AG08396 (cell line): ENCODE data around the gene GTSF1L.
"Not testable (repeated sequence)": the region's sequence is repeated elsewhere in the genome, so short reads cannot be mapped to it uniquely, and the experiment has no call there.

ENCODE experiments used
- DNase-seq: peaks from one replicate; pipeline ENCODE4 v3.0.0; 2012; ENCODE audit warnings: low spot score, mixed read lengths

Gene GTSF1L

DNA sequence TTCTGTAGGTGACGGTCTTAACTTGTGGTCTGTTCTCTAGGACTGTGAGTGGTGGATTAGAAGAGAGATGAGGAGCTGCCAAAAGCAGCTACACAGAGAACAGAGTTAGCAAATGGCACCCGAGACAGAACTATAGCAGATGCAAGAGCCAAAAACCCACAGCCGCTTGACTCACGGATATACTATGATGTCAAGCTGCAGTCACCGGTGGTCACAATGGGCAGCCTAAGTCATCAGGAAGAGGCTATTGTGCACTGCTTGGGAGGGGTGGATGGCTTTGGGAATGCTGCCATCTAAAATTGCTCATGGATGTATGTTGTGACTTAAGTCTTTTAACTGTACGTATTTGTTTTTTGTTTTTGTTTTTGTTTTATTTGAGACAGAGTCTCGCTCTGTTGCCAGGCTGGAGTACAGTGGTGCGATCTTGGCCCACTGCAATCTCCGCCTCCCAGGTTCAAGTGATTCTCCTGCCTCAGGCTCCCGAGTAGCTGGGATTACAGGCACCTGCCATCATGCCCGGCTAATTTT lies at the start of gene GTSF1L:
TSS of gene GTSF1L (minus strand) at position 192 of the 528 bp plus-strand sequence. CDS start 308 bp downstream, outside the sequence.
- DNase-seq = no peak

DNA sequence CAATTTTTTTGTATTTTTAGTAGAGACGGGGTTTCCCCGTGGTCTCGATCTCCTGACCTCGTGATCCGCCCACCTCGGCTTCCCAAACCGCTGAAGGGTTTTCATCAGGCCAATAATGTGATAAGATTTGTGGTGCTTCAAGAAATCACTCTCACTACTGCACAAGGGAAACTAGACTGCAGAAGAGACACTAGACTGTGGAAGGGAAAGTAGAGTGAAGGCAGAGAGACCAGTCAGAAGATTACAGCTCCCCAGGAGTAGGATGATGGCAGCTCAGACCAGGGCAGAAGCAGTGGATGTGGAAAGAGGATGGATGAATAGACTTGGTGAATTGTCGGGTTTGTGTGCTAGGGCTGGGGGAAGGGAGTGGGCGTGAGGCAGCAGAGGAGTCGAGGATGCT lies 48.0 kb upstream of the GTSF1L start:
- DNase-seq = no peak

DNA sequence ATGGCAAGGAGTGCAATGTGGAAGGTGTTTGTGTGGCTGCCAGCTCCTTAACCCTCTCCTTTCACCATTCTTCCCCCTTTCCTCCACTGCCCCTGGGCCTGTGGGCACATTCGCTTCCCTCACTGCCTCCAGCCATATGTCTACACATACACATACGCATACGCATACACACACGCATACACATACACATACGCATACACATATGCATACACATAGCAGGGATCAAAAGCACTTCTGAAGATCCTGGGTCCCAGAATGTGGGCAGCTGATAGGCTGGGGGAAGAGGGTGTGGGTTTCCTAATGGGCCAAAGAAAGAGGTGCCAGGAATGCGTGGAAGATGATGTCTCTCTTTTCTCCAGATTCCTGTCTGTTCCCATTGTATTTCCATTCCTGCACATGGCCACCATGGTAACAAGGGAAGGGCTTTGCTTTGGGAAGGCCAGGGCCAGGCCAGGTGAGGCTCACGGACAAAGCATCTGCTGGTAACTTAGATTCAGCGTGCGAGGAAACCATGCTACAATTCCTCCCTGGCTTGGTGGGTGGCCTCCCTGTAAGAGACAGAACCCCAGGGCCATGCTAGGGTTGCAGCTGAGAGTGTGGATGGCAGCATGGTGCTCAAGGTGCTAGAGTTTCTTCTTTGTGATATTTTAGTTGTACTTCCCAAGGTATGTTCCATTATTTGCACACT lies 44.8 kb upstream of the GTSF1L start:
- no peak for DNase-seq

DNA sequence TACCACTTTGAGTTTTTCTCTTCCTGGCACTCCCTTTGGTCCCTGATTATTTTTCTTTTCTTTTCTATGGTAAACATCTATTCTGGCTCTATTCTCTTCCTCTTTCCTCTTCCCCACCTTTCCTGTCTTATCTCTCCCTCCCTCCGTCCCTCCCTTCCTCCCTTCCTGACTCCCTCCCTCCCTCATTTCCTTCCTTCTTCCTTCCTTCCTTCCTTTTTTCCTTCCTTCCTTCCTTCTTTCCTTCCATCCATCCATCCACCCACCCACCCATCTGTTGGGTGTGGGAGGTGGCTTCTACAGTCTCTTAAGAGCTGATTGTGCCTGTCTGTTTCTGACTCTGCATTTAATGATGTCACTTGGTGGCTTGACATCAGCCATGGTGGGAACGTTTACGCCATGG lies 43.5 kb upstream of the GTSF1L start:
- DNase-seq = no peak

DNA sequence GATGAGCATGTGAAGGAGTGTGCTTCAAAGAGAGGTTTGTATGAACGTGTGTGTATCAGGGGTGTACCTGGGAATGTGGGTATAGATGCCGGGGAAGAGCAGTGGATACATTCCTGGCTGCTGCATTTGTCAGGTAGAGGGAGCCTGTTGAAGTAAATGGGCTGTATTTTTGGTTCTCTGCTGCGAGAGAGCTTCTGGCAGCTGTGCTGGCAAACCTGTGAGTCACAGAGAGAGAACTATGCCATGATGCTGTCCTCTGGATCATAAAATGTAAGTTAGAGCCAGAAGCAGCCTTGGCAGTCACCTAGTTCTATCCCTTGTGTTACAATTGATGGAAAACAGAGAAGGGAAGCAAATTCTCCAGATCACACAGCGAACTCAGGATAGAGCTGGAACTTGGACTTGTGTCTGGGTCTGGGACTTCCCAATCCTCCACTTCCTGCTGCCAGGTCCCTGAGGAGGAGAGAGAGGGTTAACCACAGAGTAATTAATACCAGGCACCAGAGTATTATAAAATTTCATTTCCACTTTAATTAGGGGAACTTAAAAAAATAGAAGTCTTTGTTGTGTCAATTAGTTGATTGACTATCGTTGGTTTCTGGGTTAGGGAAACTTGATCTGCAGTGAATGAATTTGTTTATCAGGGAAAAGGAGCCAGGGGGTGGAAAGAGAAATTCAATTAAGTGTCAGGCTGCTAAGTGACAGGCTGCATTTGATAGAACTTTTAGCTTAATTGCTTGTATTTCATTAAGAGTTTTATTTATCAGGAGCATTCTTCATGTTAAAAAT lies 41.1 kb upstream of the GTSF1L start:
- DNase-seq = peak; percentile 56

DNA sequence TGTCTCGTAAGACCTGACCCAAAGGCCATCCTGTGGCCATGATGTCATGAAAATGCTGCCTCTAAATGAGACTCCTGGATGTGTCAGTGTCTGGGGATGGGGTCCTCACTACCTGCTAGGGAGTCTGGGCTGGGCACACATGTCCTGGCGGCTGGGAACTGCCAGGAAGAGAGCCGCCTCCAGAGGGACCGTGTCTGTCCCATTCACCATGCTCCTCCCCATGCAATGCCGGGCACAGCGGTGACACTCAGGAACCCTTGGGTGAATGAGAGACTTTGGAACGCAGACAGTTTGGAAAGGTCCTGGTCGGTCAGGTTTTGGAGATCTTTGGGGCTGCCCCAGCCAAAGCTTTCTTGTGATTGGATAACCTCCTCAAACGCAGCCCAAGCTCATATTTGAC lies 40.1 kb upstream of the GTSF1L start:
- no peak for DNase-seq

DNA sequence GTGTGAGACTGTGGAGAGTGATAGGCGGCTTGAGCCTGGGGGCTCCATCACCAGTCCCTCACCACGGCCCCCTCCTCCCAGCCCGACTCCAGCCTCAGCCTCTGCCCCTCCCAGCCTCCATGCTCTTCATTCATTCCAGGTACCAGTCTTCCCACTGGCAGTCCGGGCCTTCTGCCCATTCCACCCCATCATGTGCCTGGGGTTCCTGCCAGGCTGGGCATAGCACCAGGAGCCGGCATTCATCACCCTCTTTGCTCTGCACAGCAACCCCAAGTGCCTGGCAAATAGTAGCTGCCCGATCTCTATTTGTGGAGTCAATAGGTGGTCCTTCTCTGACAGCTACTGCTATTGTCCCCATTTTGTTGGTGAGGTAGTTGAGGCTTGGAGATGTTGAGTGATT lies 39.6 kb upstream of the GTSF1L start:
- no peak for DNase-seq

DNA sequence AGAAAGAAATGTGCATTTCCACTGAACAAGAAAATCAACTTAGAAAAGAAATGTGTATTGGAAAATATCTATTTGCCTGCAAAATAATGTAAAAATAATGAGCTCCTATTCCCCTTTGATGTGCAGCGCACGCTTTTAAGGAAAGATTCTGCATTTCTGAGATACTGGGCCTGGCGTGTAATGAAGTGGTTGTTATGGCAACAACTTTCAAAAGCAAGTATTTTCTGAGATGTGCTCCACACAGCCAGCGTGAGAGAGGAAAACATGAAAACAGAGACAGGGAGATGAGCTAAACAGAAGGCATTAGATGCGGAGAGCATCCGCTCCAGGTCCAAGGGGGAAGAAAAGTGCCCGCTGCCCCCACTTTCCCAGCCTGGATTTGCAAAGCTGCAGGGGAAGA lies 39.1 kb upstream of the GTSF1L start:
- DNase-seq = no peak

DNA sequence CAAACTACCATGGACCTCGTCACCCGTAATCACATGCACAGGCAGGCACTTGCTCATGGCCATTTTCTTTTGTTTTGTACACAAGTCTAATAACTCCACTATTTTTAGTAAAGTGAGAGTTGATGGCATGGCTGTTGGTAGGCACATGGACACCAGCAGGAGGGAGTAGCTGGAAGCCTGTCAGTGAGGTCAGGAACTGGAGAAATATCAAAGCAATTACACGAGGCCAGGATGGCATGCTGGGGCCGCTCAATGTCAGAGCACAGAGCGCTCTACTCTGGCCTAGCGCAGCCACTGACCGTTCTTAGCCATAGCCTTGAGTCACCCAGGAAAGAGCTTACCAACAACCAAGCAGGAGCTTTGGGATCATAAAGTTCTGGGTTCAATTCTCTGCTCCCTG lies 36.1 kb upstream of the GTSF1L start:
- DNase-seq = no peak

DNA sequence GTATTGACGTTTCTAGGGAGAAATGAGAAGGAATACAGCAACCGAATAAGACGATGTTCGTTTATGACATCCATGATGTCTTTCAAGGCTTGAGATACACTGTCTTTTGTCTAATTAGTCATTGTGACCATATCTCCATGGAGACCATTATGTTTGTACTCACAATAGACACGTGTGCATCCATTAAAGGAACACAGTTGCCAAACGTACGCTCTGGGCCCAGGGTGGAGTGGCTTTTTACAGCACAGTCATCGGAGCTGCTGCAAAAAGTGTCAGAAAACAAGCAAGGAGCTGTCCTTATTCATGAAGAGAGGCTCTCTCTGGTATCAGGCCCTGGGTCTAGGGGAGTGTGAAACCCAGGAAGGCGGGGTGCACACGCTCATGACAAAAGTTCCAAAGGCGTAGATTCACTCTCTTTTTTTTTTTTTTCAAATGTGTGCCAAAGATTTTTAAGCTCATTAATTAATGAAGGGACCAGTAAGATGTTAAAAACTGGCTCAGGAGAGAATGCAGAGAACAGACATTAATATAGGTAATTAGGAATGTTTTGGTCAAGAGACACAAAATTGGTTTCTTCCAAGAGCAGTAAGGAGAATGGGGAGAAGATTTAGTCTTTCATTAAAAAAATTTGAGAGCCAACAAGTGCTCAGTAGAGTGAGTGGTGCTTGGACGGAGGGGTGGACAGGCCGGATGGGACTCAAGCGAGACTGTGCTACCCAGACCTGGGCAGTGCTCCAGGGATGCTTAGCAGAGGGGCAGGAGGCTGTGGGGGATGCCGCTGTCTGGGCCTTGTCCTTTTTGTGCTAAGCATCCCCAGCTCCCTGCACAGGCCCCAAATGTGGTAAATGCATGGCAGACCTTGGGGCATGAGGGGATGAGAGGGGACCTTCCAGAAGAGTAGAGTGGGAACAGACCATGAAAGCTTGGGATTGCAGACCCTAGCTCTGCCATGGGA lies 34.9 kb upstream of the GTSF1L start:
- no peak for DNase-seq

DNA sequence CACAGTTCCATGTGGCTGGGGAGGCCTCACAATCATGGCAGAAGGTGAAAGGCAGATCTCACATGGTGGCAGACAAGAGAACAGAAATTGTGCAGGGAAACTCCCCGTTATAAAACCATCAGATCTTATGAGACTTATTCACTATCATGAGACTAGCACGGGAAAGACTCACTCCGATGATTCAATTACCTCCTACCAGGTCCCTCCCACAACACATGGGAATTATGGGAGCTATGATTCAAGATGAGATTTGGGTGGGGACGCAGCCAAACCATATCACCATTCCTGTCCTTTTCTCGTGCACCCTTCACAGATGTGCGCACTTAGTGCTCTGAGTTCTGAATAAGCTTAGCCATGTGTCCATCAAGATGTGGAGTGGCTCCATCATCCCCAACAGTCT lies 31.1 kb upstream of the GTSF1L start:
- DNase-seq = not testable (repeated sequence)

DNA sequence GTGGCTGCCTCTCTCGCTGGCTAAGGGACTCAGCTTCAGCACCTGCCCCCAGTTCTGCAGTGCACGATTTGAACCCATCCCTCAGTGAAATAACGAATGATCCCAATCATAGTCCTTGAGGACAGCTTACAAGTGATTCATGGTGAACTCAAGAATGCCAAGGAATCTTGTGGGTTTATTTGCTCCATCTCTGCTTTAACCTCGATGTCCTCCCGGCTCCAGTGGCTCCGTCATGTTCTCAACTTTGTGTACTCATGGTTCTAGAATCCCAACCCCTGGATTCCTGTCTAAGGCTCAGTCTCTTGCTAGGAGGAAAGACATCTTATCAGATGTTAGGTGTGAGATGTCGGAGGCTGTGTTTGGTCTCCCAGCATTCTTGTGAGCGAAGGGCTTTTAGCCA lies 29.0 kb upstream of the GTSF1L start:
- peak; percentile 28 for DNase-seq

DNA sequence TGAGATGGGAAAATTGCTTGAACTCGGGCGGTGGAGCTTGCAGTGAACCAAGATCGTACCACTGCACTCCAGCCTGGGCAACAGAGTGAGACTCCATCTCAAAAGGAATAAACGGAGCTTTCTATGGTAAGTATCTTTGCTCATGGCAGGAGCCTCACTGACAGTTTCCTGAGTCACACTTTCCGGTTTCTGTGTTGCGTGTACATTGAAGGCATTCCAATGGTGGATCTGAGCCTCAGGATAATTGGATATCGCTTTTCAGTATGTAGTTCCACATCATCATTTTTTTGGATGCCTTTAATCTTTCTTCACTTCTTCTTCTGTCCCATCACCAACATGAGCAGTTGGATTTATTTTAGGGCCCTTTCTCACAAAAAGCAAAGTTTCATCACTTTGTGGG lies 28.6 kb upstream of the GTSF1L start:
- DNase-seq = peak; percentile 39

DNA sequence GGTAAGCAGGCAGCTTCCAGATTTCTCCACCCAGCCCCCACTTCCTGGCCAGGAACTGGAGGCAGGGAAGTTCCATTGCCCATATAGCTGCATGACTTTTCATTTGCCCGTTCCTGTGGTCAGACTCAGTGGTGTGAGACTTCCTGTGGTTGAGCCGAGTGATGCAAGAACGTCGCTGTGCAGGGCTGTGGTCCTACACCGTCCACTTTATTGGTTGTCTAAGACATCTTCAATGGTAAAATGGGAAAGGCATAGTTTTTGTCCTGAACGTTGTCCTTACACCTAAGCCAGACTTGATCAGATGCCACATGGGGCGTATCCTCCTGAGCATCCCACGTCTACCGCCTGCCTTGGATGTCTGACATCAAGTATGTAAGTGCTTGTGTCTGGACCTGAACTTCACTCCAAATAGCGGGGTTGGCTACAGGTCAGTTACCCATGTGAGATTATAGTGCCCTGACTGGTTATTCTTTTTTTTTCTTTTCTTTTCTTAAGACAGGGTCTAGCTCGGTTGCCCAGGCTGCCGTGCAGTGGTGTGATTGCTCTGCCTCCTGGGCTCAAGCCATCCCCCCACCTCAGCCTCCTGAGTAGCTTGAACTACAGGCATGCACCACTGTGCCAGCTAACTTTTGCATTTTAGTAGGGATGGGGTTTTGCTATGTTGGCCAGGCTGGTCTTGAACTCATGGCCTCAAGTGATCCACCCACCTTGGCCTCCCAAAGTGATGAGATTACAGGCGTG lies 25.9 kb upstream of the GTSF1L start:
- peak; percentile 55 for DNase-seq

DNA sequence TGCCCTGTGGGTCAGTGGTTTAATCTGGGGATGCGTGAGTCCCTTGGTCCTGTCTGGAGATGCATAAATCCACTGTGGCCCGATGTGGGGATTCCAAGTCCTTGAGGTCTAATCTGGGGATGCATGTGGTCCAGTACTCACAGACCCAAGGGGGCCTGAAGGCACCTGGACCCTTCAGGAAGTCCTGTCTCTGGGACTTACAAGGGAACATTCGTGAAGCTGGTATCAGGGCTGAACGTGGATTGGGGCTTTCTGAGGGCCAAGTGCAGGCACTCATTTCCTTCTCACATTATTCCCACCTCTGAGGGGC lies 25.2 kb upstream of the GTSF1L start:
- DNase-seq = no peak

DNA sequence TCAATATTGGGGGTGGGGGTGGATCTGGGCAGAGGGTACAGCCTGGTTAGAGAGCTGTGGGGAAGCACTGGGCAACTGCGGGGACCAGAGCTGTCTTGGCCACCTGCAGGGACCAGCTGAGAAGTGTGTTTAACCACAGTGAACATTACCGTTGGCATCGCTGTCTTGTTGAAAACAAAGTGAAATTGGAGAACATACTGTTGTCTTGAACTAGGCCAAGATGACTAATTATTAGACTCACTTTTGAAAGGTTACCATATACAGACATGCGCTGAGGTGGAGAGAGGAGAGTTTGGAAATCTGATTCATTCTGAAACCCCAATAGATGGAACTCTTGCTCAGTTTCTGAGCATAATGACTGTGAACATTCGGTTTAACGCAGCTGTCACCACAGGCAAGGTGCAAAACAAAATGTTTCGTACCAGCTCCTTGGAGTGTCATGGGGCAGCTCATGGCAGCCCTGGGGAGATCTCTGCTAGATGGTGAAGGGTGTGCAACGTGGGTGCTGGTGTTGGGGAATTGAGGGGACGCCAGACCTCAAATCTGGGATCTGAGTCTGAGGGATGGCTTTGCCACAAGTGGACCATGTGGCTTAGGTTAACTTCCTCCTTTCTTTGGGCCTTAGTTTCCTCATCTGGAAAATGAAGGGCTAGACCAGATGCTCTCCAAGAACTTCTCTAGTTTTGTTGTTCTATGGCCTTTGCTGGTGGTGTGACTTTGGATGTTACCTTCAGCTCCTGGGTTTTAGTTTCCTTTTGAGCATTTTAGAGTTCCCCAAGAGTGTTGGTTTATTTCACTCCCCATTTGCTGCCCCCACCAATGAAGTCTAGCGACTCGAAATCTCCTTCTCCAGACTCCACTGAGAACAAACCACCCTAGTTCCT lies 24.6 kb upstream of the GTSF1L start:
- DNase-seq = peak; percentile 75

DNA sequence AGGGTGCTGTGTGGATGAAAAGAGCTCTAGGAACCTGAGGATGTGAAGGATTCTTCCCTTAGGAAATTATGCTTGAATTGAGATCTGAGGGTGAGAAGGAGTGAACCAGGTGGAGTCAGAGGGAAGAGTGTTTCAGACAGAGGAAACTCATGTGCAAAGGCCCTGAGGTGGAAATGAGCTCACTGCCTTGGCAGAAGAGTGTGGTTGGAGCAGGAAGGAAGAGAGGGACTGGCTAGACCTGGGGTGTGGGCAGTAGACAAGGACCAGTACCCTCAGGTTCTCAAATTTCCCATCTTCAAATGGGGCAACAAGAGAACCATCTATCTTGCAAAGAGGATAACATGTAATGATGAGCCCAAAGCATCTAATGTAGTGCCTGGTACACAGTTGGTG lies 24.0 kb upstream of the GTSF1L start:
- no peak for DNase-seq

DNA sequence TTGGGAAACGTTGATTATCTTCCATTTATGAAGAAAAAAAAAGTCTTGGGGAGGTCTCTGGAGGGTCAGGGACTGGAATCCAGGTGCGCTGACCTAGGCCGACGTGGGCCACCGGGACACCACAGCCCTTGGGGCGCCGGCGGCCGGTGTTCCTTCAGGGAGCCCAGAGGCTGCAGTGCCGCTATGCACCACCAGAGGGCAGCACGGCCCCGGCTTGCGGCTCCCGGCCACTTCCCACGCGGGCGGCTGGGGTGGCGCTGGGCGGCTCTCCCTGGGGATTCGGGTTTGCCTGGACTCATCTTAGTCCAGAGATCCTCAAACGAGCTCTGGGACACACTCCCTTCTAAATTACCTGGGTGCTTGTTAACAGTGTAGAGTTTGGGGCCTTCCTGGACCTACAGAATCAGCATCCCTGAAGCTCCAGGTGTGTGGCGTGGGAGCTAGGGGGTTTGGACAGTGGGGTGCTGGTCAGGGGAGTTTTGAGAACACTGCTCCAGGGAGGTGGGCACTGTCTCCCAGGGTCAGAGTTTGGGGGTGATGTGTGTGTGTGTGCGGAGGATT lies 23.0 kb upstream of the GTSF1L start:
- peak; percentile 90 for DNase-seq

DNA sequence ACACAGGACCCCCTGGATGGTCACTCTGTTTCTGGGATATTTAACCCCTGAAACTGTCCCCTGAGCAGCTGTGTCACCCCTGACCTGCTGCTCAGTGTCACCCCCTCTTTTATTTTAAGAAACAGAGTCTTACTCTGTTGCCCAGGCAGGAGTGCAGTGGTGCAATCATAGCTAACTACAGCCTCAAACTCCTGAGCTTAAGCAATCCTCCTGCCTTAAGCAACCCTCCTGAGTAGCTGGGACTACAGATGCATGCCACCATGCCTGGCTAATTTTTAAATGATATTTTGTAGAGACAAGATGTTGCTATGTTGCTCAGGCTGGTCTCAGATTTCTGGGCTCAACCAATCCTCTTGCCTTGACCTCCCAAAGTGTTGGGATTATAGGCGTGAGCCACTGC lies 21.5 kb upstream of the GTSF1L start:
- no peak for DNase-seq

DNA sequence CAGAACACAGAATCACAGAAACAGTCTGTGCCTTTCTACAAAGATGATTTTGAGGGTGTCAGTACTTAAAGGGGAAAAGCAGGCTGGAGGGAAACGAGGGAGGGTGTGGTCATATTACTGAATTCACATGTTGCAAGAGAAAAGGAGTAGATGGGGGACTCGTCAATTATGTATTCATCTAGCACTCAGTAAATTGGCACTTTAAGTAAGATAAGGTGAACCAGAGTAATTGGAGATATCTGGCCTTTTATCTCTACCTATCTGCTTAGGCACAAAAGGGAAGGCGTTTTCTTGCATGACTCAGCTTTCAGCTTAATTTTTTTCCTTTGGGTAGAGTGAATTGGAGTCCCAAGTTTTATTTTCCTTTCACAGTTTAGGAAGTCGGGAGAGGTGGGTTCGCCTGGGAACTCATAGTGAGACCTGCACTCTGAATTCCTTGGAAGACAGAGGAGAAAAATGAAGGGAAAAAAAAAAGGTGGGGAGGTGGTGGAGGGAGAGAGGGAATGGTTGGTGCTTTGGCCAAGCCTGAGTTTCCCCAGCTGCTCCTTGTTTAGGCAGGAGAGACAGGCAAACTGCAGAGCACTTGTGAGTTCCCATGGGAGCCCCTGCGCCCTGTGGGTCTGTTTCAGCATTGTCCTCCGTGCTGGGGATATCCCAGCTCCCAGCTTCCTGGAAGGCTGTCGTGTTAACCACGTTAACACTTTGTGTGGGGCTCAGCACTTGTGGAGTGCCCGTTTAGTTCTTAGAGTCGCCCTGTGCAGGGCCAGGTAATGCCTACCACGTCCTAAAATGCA lies 19.7 kb upstream of the GTSF1L start:
- DNase-seq = no peak
